Ovary (tissue), 9 donors: ENCODE measurements around the gene TCEA2. TPM values are rescaled to one million over a fixed set of nuclear protein-coding genes. Genes with fewer than 3 reads are reported as not detected.

Experiments
- DNase-seq, 5 donors: peaks; one replicate each; pipeline ENCODE4 v3.0.0-alpha.2; 2019 to 2020
- H3K27ac ChIP-seq, 2 donors: fragments of 200-600 bp; one replicate each; pipeline versions ENCODE4 v1.5.1 to v1.8.0; 2019 to 2022
- H3K27me3 ChIP-seq: fragments of 200-600 bp; one replicate; pipeline ENCODE4 v1.8.0; 2022
- H3K36me3 ChIP-seq: fragments of 200-600 bp; sonication (generic); one replicate; pipeline ENCODE4 v1.5.1; 2019
- H3K4me1 ChIP-seq: one replicate; pipeline ENCODE4 v1.8.1; 2013; ENCODE audit warnings: mild to moderate bottlenecking, moderate library complexity; ENCODE audit not compliant: insufficient read depth
- H3K4me3 ChIP-seq: fragments of 200-600 bp; sonication (generic); one replicate; pipeline ENCODE4 v1.5.1; 2017
- H3K9me3 ChIP-seq, 2 donors: fragments of 200-600 bp in 1 of 2; sonication (generic) in 1 of 2; one replicate each; pipeline versions ENCODE4 v1.5.1 to v1.8.1; 2013 to 2019; ENCODE audit warnings: mild to moderate bottlenecking in 1 of 2, moderate library complexity in 1 of 2
- CTCF ChIP-seq, 3 donors: fragments of 450-650 bp in 2 of 3; fragments of 200-600 bp in 1 of 3; IDR thresholded peaks; one replicate each; pipeline versions ENCODE4 v1.5.1 to v1.8.0; 2016 to 2022; ENCODE audit warnings: antibody characterized with exemption in 3 of 3, mild to moderate bottlenecking in 1 of 3
- EP300 ChIP-seq: sonication (generic); formaldehyde crosslinking; IDR thresholded peaks from one replicate; pipeline ENCODE4 v1.6.1; 2017; ENCODE audit warnings: antibody characterized with exemption
- POLR2A ChIP-seq: fragments of 450-650 bp; IDR thresholded peaks from one replicate; pipeline ENCODE4 v1.6.1; 2017; ENCODE audit warnings: antibody characterized with exemption, mild to moderate bottlenecking, moderate library complexity
- WGBS, 3 donors: extraction: QIAGEN DNeasy Blood & Tissue Kit in 1 of 3; methylation state at CpG; one replicate each; pipeline versions ENCODE4 v1.1.5 to v1.1.7; 2013 to 2017; 5-methylcytosine and 5-hydroxymethylcytosine counted together
- intact Hi-C, 4 donors: fragments of 100-400 bp; cut with DNase I; formaldehyde crosslinking; loops; one replicate each; pipeline versions ENCODE4 v1.11.0 to v1.15.1; 2022 to 2023
- polyA plus RNA-seq, 2 donors: library from polyadenylated mRNA; stranded (reverse); fragments of 200-250 nt in 1 of 2; fragments of 350-450 nt in 1 of 2; fragmentation: Illumina TruSeq in 1 of 2; extraction: RNeasy Lipid Tissue Mini Kit (QIAGEN cat#74804) in 1 of 2; gene quantifications; one replicate each; pipeline ENCODE4 v1.2.3, GENCODE V29; 2013 to 2014
- total RNA-seq, 7 donors: library from RNA; depleted of rRNA in 2 of 7; stranded (reverse); fragments of >200 nt in 2 of 7; fragmentation: NEBNext Ultra II Directional in 3 of 7; extraction: Animal tissue kit (Norgen Biotek cat#: 25700) in 3 of 7; gene quantifications; one replicate each; pipeline versions ENCODE4 v1.1.0 to v1.2.4, GENCODE V29; 2016 to 2023
- donor health status: DM: no; HTN: no; CAD: no; lungs with moderate emphysema.
- donor health status: DM: no; HTN: no; CAD: no.
- donor health status: Bipolar disorder and iron deficiency.
- donor health status: DM: yes; HTN: yes; CAD: no.
- donor health status: DM: no; HTN: no; CAD: no.
- donor health status: DM: yes; HTN: yes; CAD: no.

Gene TCEA2
- total and polyA plus RNA-seq, 9 donors: 20.0 to 93.5 (median 71.9) TPM

- intact Hi-C loops: no loop called here
- 1 to 2% (median 1%) methylated on average over 26 to 51 of the region's 51 CpGs for WGBS, 3 donors
- DNase-seq: peak; percentile 41 to 68 (median 65)
- TF ChIP-seq CTCF (IDR thresholded peaks at IDR 0.05) (no peak), POLR2A (no peak), EP300 (no peak)
- Histone ChIP-seq H3K36me3 (no peaks in the 10 kb centered on the region), H3K4me3 (peak overlapping the region; percentile 69), H3K27ac (peak overlapping the region; percentile 53 to 75), H3K27me3 (no peaks in the 10 kb centered on the region), H3K9me3 (no peaks in the 10 kb centered on the region), H3K4me1 (peaks cover 4% of the 10 kb centered on the region)
Measured at GRCh38 chr20:64063389-64064144, 569 bp downstream of the TCEA2 start.

- no peak for TF ChIP-seq EP300
- TF ChIP-seq POLR2A: no peak
- TF ChIP-seq CTCF (IDR thresholded peaks at IDR 0.05): no peak
- H3K4me3 ChIP-seq: peak overlapping the region; percentile 69
- peaks cover 4% of the 10 kb centered on the region for H3K4me1 ChIP-seq
- H3K27ac ChIP-seq: peak overlapping the region in 1 of 2 donors; percentile 75
- WGBS, 3 donors: 10 to 12% (median 11%) methylated on average over 12 of the region's 12 CpGs
- H3K27me3 ChIP-seq: no peaks in the 10 kb centered on the region
- no peaks in the 10 kb centered on the region for H3K36me3 ChIP-seq
- no peaks in the 10 kb centered on the region for H3K9me3 ChIP-seq
- DNase-seq: peak; percentile 52 to 72 (median 62)
- intact Hi-C loops: no loop called here
Measured at GRCh38 chr20:64064145-64064698, 1.2 kb downstream of the TCEA2 start.

DNA sequence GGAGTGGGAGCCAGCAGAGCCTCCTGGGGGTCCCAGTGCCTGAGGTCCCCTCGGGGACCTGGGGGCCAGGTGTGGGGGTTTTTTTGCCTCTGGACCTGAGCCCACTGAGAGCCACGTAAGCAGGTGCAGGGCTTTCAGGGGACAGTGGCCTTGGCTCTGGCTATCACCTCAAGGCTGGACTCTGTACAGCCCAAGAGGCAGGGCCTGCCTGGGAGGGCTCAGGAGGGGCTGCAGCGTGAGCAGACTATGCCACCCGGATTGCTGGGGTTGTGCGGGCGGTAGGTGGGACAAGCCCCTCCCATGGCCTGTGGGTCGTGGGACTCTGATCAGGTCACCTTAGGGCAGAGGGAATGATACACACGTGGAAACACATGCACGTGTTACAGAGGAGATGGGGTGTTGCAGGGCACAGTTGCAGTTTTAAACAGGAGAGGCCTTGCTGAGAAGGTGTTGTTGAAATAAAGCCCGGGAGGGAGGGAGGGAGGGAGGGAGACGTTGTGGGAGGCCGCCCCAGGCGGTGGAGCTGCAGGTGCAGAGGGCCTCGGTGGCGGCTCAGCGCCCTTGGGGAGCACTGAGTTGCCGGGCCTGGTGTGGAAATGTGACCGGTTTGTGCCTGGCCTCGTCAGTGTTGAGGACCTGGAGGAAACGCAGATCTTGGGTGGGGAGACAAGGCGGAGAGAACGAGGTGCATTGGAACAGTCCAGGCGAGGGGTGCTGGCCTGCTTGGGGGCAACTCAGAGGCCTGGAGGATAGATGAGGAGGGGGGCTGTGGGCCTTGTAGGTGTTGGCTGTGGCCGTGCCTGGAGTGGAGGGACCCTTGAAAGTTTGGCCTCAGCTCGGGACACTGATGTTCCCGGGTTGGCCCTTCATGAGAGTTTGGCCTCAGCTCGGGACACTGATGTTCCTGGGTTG is 2.3 kb downstream of the TCEA2 start:
- H3K27me3 ChIP-seq: no peaks in the 10 kb centered on the region
- intact Hi-C loops: no loop called here
- no peak overlapping the region for H3K4me3 ChIP-seq
- no peaks in the 10 kb centered on the region for H3K9me3 ChIP-seq
- H3K36me3 ChIP-seq: no peaks in the 10 kb centered on the region
- H3K4me1 ChIP-seq: peaks cover 4% of the 10 kb centered on the region
- TF ChIP-seq POLR2A (no peak), EP300 (no peak), CTCF (IDR thresholded peaks at IDR 0.05) (no peak)
- H3K27ac ChIP-seq: no peak overlapping the region
- no peak for DNase-seq
- 43 to 51% (median 48%) methylated on average over 27 of the region's 27 CpGs for WGBS, 3 donors

- no peaks in the 10 kb centered on the region for H3K9me3 ChIP-seq
- no peak for TF ChIP-seq EP300
- TF ChIP-seq CTCF (IDR thresholded peaks at IDR 0.05): no peak
- no peak for TF ChIP-seq POLR2A
- H3K27me3 ChIP-seq: no peaks in the 10 kb centered on the region
- H3K4me3 ChIP-seq: no peak overlapping the region
- intact Hi-C loops: no loop called here
- no peaks in the 10 kb centered on the region for H3K36me3 ChIP-seq
- H3K27ac ChIP-seq: no peak overlapping the region
- peaks cover 4% of the 10 kb centered on the region for H3K4me1 ChIP-seq
- no peak for DNase-seq
- WGBS, 3 donors: 47 to 58% (median 50%) methylated on average over 5 of the region's 5 CpGs
Measured at GRCh38 chr20:64065974-64066343, 3.0 kb downstream of the TCEA2 start.
